ENCODE data around the gene SPG7. TPM values are rescaled to one million over a fixed set of nuclear protein-coding genes. Genes with fewer than 3 reads are reported as not detected.

SPG7 gene
- total RNA-seq, 1 experiment from 2014 or later = 160 TPM

- DNase-seq = peak; percentile 98 to 100
- BruUV-seq (replicated peaks) = no TSS peak
- peaks cover 12% of the 10 kb centered on the region; the same call in 1 of the 2 replicates for H3F3A ChIP-seq (ENCODE audit: insufficient read depth, low read depth)
- H3K9me3 ChIP-seq (ENCODE audit: insufficient read depth, low read depth) = no peaks in the 10 kb centered on the region
- ChIA-PET CTCF (no interaction called here), POLR2A (ENCODE audit: unreplicated experiment) (interaction anchor here (0.7 kb wide), 1 partner anchor 17 kb away, joined by 3 read pairs; no protein-coding TSS in a partner anchor)
- H3K4me1 ChIP-seq (replicated peaks; ENCODE audit: insufficient read depth) = peaks cover 30% of the 10 kb centered on the region
- H2AFZ ChIP-seq = peak within 1 kb of the TSS; percentile 94
- H3K9me2 ChIP-seq (ENCODE audit: insufficient read depth) = no peaks in the 10 kb centered on the region
- peaks cover 63% of the 10 kb centered on the region for H3K79me2 ChIP-seq (ENCODE audit: low read depth)
- peak within 1 kb of the TSS; percentile 96 for H3K4me2 ChIP-seq
- peaks cover 40% of the 10 kb centered on the region for H4K20me1 ChIP-seq (ENCODE audit: insufficient read depth)
- H3K4me3 ChIP-seq = peak within 1 kb of the TSS; percentile 91
- TF ChIP-seq EZH2 (IDR thresholded peaks at IDR 0.05; ENCODE audit: low read depth) = no peak
- TF ChIP-seq CTCF (conservative IDR thresholded peaks at IDR 0.05) = no peak
- H3K27me3 ChIP-seq (ENCODE audit: insufficient read depth, low read depth) = no peaks in the 10 kb centered on the region
- intact Hi-C loops (cut with micrococcal nuclease; ENCODE audit: unreplicated experiment) = loop anchor here (1.0 to 5.0 kb wide), 3 partner anchors 12 to 72 kb away; partner anchors contain the start of gene RPL13
- H3K36me3 ChIP-seq (ENCODE audit: low read depth) = peaks cover 7% of the 10 kb centered on the region; the same call in 1 of the 2 replicates
- peak within 1 kb of the TSS; percentile 53 for H3K27ac ChIP-seq
Observed at GRCh38 chr16:89490439-89491237, 17.6 kb upstream of the SPG7 start, which contains the start of gene ANKRD11. Gene ANKRD11, minus strand, starts transcription at chr16:89490561. Its CDS starts 173,542 bp downstream, at chr16:89317019.

GRCh38 chr16:89491238-89491869, 16.8 kb upstream of the SPG7 start:
- POLR2A ChIA-PET (ENCODE audit: unreplicated experiment) = interaction anchor here (0.7 kb wide), 1 partner anchor 16 kb away, joined by 3 read pairs; no protein-coding TSS in a partner anchor
- peaks cover 5% of the 10 kb centered on the region; the same call in 1 of the 2 replicates for H3F3A ChIP-seq (ENCODE audit: insufficient read depth, low read depth)
- peak in 1 of 2 experiments; percentile 34 for DNase-seq
- H3K27ac ChIP-seq = 0 out of 2 replicates have a peak overlapping the region, but pooled peaks have one; percentile 24
- TF ChIP-seq EZH2 (IDR thresholded peaks at IDR 0.05; ENCODE audit: low read depth) (no peak), CTCF (conservative IDR thresholded peaks at IDR 0.05) (peak; percentile 30; the same call in 1 of the 2 replicates)
- peaks cover 33% of the 10 kb centered on the region for H4K20me1 ChIP-seq (ENCODE audit: insufficient read depth)
- H3K79me2 ChIP-seq (ENCODE audit: low read depth) = peaks cover 58% of the 10 kb centered on the region
- TSS peak; percentile 71 for BruUV-seq (replicated peaks)
- H3K9me3 ChIP-seq (ENCODE audit: insufficient read depth, low read depth) = no peaks in the 10 kb centered on the region
- H3K27me3 ChIP-seq (ENCODE audit: insufficient read depth, low read depth) = no peaks in the 10 kb centered on the region
- H3K4me1 ChIP-seq (replicated peaks; ENCODE audit: insufficient read depth) = peaks cover 25% of the 10 kb centered on the region
- CTCF ChIA-PET = no interaction called here
- peak overlapping the region; percentile 96 for H3K4me2 ChIP-seq
- peak overlapping the region; percentile 91 for H3K4me3 ChIP-seq
- H3K9me2 ChIP-seq (ENCODE audit: insufficient read depth) = no peaks in the 10 kb centered on the region
- H2AFZ ChIP-seq = peak overlapping the region; percentile 94
- intact Hi-C loops (cut with micrococcal nuclease; ENCODE audit: unreplicated experiment) = loop anchor here (5.0 kb wide), 1 partner anchor 71 kb away; the partner anchor contains the start of gene RPL13
- peaks cover 7% of the 10 kb centered on the region; the same call in 1 of the 2 replicates for H3K36me3 ChIP-seq (ENCODE audit: low read depth)

GRCh38 chr16:89491974-89492687, 16.1 kb upstream of the SPG7 start:
- no peaks in the 10 kb centered on the region for H3K9me3 ChIP-seq (ENCODE audit: insufficient read depth, low read depth)
- H3K4me1 ChIP-seq (replicated peaks; ENCODE audit: insufficient read depth) = peaks cover 25% of the 10 kb centered on the region
- peaks cover 50% of the 10 kb centered on the region for H3K79me2 ChIP-seq (ENCODE audit: low read depth)
- H4K20me1 ChIP-seq (ENCODE audit: insufficient read depth) = peaks cover 25% of the 10 kb centered on the region
- peaks cover 3% of the 10 kb centered on the region; the same call in 1 of the 2 replicates for H3K36me3 ChIP-seq (ENCODE audit: low read depth)
- H3K27ac ChIP-seq = no peak overlapping the region
- DNase-seq = no peak
- H3K4me3 ChIP-seq = peak overlapping the region; percentile 91; the same call in 1 of the 2 replicates
- CTCF ChIA-PET = no interaction called here
- H2AFZ ChIP-seq = no peak overlapping the region
- POLR2A ChIA-PET (ENCODE audit: unreplicated experiment) = no interaction called here
- peaks cover 5% of the 10 kb centered on the region; the same call in 1 of the 2 replicates for H3F3A ChIP-seq (ENCODE audit: insufficient read depth, low read depth)
- TF ChIP-seq CTCF (conservative IDR thresholded peaks at IDR 0.05) = no peak
- no peak for TF ChIP-seq EZH2 (IDR thresholded peaks at IDR 0.05; ENCODE audit: low read depth)
- H3K9me2 ChIP-seq (ENCODE audit: insufficient read depth) = no peaks in the 10 kb centered on the region
- intact Hi-C loops (cut with micrococcal nuclease; ENCODE audit: unreplicated experiment) = loop anchor here (5.0 kb wide), 1 partner anchor 70 kb away; the partner anchor contains the start of gene RPL13
- peak overlapping the region; percentile 96 for H3K4me2 ChIP-seq
- H3K27me3 ChIP-seq (ENCODE audit: insufficient read depth, low read depth) = no peaks in the 10 kb centered on the region
- BruUV-seq (replicated peaks) = no TSS peak

Measured in PC-9 (cell line).